ENCODE measurements around the gene PITPNM3. TPM values are rescaled to one million over a fixed set of nuclear protein-coding genes. Genes with fewer than 3 reads are reported as not detected.

The PITPNM3 gene
- total and polyA plus RNA-seq, 2 of the 8 experiments (the other 6 are each of a cell fraction or from before 2014, with no cell fraction given), result 1.7 to 3.1 TPM

DNA sequence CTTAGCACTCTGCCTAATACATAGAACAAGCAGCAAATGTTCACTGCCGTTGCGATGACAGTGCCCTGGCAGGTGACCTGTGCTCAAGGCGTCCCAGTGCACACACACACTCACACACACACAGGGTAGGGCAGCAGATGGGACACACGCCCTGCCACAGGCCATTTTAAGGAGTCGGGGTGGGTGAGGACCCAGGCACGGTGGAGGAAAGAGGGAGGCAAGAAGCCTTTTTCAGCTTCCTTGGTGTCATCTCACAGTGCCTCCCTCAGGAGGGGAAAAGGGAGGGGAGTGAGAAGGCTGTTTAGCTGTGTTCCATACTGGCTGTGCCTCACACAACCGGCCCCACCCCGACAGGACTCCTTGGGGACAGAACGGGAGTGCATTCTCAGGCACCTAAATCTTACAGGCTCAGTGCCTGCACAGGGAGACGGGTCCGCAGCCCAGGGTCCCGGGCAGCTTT, 1.5 kb downstream of the PITPNM3 start (continued):
- TF ChIP-seq KDM1A (IDR thresholded peaks at IDR 0.05; ENCODE audit: borderline replicate concordance, low read length), result no peak
- no peak for TF ChIP-seq POU5F1 (IDR thresholded peaks at IDR 0.05; ENCODE audit: low read depth, low read length)
- TF ChIP-seq KDM5A (IDR thresholded peaks at IDR 0.05; ENCODE audit: low read length), result no peak
- no peak for TF ChIP-seq CBX8 (IDR thresholded peaks at IDR 0.05; ENCODE audit: borderline replicate concordance, low read depth, low read length)
- no peak for TF ChIP-seq KDM4A (IDR thresholded peaks at IDR 0.05; ENCODE audit: low read depth, low read length, severe bottlenecking)
- no peak for TF ChIP-seq SAP30 (IDR thresholded peaks at IDR 0.05; ENCODE audit: insufficient read depth, insufficient replicate concordance, low read length)
- TF ChIP-seq RBBP5 (IDR thresholded peaks at IDR 0.05; ENCODE audit: borderline replicate concordance, low read depth, low read length), result no peak
